Activated T-cell treated with anti-CD3 and anti-CD28 coated beads for 24 hours (primary cell): Measurements from ENCODE around the gene TSGA10IP.

Experiments
- DNase-seq: peaks from one replicate; pipeline ENCODE4 v3.0.0-alpha.2; 2020; ENCODE audit warnings: low read depth

Gene TSGA10IP

DNA sequence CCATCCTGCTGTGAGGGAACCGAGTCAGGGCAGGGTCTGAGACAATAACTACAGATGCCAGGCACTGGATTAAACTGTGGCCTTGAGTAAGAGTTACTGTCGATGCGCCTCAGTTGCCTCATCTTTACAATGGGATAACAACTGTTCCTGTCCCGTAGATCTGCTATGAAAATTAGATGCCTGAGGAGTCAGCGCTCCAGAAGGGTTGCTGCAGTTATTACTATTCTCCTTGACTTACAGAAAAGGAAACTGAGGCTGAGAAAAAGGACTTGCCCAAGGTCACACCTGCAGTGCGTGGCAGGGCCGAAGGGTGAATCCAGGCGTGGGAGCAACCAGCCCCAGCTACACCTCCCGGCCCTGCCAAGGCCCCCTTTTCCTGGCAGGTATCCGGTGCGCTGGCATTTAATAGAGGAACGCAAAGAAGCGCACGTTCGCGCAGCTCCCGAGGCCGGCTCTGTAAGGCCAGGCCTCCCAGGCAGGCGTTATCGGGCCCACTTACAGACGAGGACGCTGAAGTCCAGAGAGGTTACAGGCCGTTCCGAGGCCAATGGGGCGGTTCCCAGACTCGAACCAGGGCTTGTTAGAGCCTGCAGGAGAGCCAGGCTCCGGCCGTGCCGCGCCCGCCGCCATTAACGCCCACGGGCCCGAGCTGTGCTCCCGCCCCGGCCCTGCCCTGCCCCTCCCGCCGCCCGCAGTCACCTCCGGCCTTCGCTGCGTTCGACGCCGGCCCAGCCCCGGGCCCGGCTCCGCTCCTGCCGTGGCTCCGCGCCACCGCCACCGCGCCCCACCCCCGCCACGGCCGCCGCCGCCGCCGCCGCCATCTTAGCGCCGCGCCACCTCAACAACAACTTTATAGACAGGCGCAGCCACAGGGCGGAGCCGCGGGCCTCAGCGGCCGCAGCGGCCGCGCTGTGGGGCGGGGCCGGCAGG lies 26.8 kb upstream of the TSGA10IP start, which contains the start of gene C11orf68:
C11orf68 (minus strand) TSS at position 852 of the 930 bp plus-strand sequence; CDS start at position 821, 31 bp downstream.
- DNase-seq: no peak

DNA sequence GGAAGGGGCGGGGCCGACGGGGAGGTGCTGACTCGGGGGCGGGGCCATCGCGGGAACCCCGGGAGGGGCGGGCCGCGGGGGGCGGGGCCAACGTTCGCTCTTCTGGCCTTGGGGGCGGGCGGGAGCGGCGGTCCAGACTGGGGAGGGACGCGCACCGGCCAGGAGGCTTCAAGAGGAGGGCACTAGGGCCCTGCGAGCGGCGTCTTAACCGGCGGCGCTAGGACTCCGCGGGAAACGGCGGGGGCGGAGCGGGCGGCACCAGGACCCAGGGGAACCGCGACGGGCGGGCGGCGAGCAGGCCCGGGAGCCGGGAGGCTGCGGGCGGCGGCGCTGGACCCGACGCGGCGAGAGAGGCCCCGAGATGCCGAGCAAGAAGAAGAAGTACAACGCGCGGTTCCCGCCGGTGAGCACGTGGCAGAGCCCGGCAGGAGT lies 26.1 kb upstream of the TSGA10IP start, which contains the start of gene DRAP1:
DRAP1 (plus strand) TSS at position 286 of the 432 bp plus-strand sequence; CDS start at position 362, 76 bp downstream.
- peak; percentile 98 for DNase-seq

DNA sequence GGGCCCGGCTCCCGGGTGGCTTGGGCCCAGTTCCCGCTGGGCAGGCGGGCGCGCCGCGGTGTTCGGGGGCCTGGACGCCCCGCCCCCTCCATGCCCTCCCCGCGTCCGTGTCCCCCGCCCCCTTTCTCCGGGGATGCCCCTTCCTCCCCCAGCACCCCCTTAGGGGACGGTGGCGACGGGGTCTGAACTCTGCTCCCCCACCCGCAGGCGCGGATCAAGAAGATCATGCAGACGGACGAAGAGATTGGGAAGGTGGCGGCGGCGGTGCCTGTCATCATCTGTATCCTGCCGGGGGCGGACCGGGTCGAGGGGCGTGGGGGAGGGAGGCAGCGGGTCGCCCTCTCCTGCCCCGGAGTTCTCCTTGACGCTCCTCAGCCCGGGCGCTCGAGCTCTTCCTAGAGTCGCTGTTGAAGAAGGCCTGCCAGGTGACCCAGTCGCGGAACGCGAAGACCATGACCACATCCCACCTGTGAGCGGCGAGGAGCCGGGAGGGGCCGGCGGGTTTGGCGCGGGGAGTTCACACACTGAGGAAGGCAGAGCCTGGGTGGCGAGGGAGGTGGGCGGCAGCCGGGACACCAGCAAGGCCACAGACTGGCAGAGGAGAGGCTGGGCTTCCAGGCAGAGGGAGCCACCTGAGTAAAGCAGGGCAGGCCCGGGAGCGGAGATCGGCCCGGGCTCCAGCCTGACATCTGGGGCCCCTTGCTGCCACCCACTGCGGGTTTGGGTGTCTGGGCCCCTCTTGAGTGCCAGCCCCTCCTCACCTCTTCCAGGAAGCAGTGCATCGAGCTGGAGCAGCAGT lies 25.5 kb upstream of the TSGA10IP start:
- DNase-seq: no peak

DNA sequence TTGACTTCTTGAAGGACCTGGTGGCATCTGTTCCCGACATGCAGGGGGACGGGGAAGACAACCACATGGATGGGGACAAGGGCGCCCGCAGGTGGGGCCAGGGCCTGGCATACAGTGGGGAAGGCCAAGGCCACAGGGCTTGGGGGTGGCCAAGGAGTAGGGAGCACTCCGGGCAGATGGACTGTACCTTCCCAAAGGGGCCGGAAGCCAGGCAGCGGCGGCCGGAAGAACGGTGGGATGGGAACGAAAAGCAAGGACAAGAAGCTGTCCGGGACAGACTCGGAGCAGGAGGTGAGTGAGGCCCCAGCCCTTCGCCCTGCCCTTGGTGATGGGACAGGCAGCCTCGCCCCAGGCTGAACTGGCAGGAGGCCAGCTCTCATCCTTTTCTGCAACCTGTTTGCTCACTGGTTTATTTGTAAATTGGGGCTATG lies 24.9 kb upstream of the TSGA10IP start:
- no peak for DNase-seq

DNA sequence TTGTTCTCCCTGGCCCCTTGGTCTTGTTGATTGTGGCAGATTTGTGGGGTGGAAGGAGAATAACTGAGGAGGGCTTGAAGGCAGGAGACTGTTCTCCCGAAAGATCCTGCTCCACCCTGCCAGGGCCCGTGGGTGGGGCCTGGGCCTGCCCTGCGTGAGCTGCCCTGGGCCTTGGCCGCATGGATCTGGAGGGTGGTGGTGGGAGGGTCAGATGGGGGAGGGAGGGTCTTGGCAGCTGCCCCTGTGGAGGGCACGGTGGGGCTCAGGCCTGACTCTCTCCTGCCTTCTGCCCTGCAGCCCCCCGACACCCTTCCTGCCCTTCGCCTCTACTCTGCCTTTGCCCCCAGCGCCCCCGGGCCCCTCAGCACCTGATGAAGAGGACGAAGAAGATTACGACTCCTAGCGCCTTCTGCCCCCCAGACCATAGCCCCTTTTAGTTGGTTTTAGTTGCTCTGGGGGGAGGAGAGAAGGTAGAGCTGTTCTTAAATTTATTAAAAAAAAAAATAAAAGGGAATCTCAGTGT lies 24.2 kb upstream of the TSGA10IP start:
- DNase-seq: no peak

DNA sequence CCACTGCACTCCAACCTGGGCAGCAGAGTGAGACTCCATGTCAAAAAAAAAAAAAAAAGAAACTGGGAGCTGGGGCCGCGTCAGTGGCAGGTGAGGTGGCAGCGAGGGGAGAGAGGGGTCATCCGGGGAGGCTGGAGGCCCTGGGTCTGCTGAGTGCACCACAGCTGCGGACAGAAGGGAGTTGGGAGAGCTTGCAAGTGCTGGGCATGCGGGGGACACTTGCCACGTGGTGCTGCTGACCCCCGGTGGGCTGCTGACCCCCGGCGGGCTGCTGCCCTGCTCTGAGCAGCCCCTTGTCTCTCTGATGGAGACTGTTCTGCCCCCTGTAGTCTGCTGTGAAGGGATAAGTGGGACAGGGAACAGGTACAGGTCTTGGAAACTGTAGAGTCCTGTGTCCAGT lies 23.4 kb upstream of the TSGA10IP start:
- DNase-seq: no peak

DNA sequence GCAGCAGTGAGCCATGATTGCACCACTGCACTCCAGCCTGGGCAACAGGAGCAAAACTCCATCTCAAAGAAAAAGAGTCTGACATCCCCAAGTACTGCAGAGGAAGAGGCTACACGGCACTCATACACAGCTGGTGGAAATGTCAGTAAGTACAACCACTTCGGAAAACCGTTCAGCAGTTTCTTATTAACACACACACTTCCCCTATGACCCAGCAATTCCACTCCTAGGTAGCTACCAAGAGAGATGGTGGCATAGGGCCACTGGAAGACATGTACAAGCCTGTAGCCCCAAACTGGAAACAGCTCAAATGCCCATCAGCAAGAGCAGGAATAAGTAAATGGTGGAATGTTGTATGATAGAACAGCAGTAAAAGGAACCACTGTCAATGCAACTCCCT lies 22.7 kb upstream of the TSGA10IP start:
- DNase-seq: no peak

DNA sequence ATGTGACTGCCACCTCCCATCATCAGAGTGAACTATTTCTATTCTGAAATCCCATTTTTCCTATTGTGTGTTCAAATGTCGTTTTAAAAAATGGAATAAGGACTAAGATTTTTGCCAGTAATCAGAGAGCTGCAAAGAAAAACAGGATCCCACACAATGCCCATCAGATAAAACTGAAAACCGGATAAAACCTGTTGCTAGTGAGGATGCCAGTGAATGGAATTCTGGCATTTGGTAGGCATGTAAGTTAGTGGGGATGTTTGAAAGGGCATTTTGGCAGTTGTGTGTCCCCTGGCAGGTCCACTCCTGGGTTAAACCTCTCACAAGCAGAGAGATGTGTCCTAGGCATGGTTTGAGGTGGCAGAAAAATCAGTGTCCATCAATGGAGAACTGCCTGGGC lies 19.9 kb upstream of the TSGA10IP start:
- DNase-seq: no peak

DNA sequence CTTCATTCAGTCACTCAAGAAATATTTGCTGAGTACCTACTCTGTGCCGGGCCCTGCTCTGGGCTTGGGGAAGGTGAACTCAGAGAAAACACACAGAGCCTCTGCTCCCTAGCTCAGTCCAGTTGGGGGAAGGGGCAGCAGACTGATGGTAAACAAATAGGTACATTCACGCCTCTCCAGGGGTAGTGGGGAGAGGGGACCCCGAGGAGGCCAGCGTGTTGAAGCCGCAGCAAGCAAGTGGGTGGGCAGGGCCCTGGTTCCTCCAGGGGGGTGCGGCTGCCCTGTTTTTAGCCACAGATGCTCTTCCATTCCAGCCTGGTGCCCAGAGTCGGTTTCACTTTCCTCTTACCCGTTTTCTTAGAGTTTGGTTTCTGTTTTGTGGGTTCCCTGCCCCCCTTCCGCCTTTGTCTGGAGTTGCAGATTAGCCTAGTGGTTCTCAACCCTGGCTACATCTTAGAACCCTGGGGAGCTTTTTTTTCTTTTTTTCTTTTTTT lies 17.3 kb upstream of the TSGA10IP start:
- peak; percentile 68 for DNase-seq

DNA sequence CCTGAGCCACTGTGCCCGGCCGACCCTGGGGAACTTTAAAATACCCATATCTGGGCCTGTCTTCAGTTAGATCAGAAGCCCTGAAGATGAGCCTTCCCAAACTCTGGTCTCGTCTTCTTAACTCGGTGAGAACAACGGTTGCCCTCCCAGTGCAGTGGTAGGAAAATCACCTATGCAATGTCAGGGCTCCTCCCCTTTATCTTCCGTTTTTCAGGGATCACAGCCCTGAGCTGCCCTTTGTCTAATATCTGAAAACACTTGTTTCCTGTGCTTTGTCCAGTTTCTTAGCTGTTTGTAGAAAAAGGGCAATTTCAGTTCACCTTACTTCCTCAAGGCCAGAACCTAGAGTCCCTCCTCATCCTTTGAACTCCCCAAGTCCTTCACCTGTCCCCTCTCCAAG lies 16.6 kb upstream of the TSGA10IP start:
- DNase-seq: no peak

DNA sequence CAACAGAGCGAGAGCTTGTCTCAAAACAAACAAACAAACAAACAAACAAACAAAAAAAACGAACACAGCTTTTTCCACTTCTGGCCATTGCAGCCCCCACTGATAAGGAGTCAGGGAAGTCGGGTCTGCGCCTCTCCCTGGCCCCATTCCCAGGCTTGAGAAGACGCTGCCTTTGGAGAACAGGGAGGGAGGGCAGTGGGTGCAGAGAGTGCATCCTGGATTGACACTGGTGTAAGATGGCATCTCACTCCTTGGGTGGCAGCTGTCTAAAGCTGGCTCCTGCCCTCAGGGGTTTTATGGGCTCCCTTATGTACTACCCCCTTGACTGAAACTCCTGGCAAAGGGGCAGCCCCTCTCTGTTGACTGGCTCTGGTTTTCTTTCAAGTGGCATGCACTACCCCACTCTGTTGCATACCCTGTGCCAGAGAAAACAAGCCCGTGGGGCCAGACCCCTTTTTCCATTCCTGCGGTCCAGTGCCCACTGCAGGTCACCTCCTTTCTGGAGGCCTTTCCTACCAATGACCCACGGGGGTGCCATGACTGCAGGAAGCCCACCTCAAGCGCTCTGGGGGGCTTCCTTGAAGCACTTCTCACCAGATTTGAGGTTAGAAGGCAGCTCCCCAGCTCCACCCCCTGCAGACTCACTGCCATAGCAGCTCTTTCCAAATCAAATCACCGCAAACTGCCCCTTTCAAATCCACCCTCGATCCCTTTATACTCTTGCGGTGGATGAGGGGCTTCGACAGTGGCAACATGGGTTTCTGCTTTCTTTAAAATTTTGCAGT lies 13.3 kb upstream of the TSGA10IP start:
- DNase-seq: no peak

DNA sequence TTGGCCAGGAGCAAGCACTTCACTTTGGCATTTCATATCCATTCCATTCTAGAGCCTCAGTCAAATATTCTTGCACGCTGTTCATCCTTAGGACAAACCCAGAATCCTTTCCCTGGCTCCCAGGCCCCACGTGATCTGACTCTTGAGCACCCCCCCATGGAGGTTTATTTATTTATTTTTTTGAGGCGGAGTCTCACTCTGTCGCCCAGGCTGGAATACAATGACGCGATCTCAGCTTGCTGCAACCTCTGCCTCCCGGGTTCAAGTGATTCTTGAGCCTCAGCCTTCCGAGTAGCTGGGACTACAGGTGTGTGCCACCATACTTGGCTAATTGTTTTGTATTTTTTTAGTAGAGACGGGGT lies 12.7 kb upstream of the TSGA10IP start:
- no peak for DNase-seq

DNA sequence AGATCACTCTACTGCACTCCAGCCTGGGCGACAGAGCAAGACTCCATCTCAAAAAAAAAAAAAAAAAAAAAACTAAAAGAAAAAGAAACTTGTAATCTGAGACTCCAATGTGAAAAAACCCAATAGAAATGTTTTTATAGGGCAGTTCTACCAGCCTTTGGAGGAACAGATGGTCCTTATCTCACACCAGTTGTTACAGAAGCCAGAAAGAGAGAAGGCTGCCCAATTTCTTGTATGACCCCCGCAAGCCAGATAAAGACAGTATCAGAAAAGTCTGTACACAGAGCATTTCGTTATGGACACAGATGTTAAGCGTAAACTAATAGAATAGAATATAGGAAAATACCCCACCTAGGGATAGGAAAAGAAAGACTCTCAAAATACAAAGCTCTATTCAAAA lies 11.3 kb upstream of the TSGA10IP start:
- DNase-seq: no peak

DNA sequence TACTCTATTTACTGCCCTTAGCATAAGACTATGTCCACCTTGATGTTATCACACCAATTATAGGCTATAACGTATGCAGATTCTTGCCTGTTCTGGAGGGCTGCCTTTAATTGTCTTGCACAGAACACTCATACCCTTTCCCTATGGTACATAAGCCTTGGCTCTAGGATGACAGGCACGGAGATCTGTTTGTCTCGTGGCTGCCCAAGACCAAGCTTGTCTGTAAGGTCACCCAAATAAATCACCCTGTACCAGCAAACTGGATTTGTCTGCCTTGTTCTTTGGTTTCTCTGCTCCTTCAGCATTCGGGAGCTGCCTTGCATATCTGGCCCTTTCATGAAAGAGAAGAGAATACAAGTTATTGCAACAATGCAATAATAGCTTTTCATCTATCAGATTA lies 7.5 kb upstream of the TSGA10IP start:
- no peak for DNase-seq

DNA sequence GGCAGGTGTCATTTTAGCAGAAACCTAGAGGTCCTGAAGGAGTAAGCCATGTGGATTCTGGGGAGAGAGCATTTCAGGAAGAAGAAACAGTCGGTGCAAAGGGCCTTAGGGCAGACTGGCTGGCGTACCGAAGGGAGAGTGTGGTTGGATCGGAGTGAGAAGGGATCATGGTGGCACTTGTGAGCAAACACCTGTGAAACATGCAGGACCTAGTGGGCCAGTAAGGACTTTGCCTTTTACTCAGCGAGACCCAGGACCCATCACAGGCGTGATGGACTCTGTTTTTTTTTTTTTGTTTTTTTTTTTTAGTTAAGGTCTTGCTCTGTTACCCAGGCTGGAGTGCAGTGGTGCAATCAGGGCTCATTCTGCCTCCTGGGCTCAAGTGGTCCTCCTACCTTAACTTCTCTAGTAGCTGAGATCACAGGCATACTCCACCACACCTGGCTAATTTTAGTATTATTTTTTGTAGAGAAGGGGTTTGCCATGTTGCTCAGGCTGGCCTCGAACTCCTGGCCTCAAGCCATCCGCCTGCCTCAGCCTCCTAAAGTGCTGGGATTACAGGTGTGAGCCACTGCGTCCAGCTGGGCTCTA lies 3.5 kb upstream of the TSGA10IP start:
- DNase-seq: no peak

DNA sequence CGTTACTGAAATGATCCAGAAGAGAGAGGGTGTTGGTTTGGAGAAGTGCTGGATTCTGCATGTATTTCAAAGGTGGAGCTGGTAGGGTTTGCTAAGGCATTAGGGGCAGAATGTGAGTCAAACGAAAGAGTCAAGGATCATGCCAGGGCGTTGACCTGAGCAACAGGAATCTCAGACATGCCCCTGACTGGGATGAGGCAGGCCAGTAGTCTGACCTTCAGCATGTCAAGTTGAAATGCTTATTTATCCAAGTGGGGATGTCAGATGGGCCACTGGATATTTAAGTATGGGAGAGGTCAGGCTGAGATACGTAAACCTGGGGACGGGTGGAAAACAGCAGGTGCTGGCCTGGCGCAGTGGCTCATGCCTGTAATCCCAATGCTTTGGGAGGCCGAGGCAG lies 2.7 kb upstream of the TSGA10IP start:
- no peak for DNase-seq

DNA sequence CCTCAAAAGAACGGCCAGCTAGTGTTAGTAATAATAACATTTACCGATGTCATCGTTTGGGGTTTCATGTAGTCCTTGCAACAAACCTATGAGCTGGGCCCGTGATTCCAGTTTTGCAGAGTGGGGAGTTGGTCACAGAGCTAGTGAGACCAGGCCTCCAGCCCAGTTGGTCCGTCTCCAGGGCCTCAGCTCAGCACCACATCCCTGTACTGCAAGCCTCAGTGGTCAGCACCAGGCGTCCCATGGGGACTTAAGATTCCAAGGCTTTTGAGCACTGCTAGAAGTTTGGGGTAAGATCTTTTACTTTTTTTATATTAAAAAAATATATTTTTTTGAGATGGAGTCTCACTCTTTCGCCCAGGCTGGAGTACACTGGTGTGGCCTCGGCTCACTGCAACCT lies 1.1 kb upstream of the TSGA10IP start:
- no peak for DNase-seq

DNA sequence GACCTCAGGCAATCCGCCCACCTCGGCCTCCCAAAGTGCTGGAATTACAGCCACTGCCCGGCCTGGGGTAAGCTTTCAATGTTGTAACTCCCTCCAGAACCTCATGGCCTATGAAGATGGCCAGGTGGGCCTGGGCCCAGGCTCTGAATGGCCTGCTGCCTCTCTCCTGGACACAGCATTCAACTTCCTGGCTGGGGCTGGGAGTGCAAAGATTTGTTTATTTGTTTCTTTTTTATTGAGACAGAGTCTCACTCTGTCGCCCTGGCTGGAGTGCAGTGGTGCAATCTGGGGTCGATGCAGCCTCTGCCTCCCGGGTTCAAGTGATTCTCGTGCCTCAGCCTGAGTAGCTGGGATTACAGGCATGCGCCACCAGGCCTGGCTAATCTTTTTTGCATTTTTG lies 513 bp upstream of the TSGA10IP start:
- no peak for DNase-seq

DNA sequence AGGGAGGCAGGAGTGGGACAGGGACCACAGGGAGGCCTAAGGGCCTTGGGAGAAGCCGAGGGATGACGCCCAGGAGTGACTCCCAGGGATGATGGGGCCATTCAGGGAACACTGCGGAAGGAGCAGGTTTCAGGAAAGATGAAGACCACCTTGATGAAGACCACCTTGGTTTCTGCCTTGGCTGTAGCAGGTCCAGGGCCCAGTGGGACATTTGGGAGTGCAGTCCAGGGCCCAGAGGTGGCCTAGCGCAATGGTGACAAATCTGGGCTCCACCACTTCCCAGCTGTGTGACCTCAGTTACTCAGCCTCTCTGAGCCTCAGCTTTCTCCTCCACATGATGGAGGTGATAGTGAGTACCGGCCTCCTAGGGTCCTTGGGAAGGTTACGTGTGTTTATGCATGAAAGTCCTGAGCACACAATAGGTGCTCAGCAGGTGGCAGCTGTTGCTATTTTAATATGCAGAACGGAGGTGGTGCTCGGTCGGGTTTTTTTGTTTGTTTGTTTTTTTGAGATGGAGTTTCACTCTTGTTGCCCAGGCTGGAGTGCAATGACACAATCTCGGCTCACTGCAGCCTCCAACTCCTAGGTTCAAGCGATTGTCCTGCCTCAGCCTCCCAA lies 770 bp downstream of the TSGA10IP start:
- no peak for DNase-seq

DNA sequence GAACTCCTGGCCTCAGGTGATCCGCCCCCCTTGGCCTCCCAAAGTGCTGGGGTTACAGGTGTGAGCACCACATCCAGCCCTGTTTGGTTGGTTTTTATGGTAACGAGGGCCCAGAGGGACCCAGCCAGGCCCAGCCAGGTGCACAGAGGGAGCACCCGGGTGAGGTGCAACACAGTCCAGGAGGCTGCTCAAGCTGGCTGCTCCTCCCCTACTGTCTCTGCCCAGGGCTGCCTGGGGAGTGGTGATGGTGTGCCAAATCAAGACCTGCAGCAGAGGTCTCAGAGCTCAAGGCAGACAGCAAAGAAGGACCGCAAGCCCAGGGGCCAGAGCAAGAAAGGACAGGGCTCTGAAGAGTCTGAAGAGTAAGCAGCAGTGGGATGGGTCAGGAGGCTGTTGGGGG lies 1.4 kb downstream of the TSGA10IP start:
- no peak for DNase-seq

DNA sequence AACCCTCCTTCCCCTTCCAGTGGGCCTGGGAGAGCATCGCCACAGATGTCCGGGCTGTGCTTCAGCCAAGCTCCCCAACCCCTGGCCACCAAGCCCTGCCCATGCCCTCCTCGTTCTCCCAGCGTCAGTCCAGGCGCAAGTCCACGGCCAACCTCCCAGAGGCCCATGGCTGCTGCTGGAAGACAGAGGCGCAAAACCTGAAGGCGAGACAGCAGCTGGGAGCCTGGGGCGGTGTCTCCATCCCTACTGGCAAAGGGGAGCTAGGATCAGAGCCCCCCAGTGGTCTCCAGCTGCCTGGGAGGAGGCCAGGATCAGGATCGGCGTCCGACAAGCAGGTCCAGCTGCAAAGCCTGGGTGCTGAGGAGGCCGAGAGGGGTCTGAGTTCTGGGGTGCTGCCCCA lies 1.9 kb downstream of the TSGA10IP start:
- DNase-seq: no peak
